Rectal smooth muscle tissue (tissue), 1 donor: ENCODE measurements around the gene SLC4A2.
"Not testable (repeated sequence)": the region's sequence is repeated elsewhere in the genome, so short reads cannot be mapped to it uniquely, and the experiment has no call there.

ENCODE experiments used
- H3K27ac ChIP-seq: one replicate; pipeline ENCODE4 v1.7.0; 2013; ENCODE audit warnings: low read depth, low read length, inconsistent platforms
- H3K27me3 ChIP-seq: one replicate; pipeline ENCODE4 v1.7.0; 2013; ENCODE audit warnings: low read length; ENCODE audit not compliant: control insufficient read depth, insufficient read depth
- H3K36me3 ChIP-seq: one replicate; pipeline ENCODE4 v1.7.0; 2013; ENCODE audit warnings: low read length; ENCODE audit not compliant: control insufficient read depth, insufficient read depth
- H3K4me1 ChIP-seq: one replicate; pipeline ENCODE4 v1.7.0; 2013; ENCODE audit warnings: low read length; ENCODE audit not compliant: control insufficient read depth, insufficient read depth
- H3K4me3 ChIP-seq: one replicate; pipeline ENCODE4 v1.7.0; 2013; ENCODE audit warnings: low read length
- H3K9ac ChIP-seq: one replicate; pipeline ENCODE4 v1.7.0; 2013; ENCODE audit warnings: low read length

Gene SLC4A2

DNA sequence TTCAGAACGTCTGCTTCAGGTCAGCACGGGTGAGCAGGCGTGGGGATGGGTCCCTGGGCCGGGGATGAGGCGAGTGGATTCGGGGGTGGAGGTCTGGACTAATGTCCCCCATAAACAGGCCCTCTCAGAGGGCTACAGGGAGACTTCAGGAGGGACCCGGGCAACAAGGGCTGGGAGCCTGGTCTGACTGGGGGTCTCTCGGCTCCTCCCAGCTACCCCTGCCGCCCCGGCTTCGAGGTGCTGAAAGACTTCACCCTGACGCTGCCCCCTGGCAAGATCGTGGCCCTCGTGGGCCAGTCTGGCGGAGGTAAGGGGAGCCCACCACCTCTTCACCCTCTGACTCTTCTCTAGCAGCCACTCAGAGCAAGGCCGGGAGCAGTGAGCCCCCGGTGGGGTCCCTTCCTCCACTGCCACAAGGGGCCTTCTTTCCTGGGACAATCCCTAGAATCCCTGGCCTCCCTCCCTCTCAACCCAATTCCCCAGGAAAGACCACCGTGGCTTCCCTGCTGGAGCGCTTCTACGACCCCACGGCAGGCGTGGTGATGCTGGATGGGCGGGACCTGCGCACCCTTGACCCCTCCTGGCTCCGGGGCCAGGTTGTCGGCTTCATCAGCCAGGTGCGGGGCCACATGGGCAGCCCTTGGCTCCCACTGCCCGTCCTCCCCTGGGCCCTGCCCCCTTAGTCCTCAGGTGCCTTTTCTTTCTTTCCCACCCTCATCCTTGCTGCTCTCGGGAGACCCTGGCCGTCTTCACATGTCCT is 18.6 kb upstream of the SLC4A2 start:
- Histone ChIP-seq H3K4me3 (no peak overlapping the region), H3K36me3 (peaks cover 4% of the 10 kb centered on the region), H3K27me3 (no peaks in the 10 kb centered on the region), H3K4me1 (no peaks in the 10 kb centered on the region), H3K27ac (no peak overlapping the region), H3K9ac (no peak overlapping the region)

DNA sequence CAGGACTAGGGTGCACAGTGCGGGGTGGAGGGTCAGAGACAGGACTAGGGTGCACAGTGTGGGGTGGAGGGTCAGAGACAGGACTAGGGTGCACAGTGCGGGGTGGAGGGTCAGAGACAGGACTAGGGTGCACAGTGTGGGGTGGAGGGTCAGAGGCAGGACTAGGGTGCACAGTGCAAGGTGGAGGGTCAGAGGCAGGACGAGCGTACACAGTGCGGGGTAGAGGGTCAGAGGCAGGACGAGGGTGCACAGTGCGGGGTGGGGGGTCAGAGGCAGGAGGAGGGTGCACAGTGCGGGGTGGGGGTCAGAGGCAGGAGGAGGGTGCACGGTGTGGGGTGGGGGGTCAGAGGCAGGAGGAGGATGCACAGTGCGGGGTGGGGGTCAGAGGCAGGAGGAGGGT is 15.9 kb upstream of the SLC4A2 start:
- H3K4me1 ChIP-seq, H3K27me3 ChIP-seq, H3K4me3 ChIP-seq, H3K36me3 ChIP-seq, H3K9ac ChIP-seq, H3K27ac ChIP-seq: not testable (repeated sequence)

DNA sequence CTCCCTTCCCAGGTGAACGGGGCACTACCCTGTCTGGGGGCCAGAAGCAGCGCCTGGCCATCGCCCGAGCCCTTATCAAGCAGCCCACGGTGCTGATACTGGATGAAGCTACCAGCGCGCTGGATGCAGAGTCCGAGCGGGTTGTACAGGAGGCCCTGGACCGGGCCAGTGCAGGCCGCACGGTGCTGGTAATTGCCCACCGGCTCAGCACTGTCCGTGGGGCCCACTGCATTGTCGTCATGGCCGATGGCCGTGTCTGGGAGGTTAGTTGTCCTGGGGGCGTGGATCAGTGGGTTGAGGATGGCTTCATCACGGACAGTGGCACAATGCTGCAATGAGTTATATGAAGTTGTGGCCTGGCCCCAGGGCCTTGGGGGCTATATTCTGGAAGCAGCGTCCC is 15.4 kb upstream of the SLC4A2 start:
- H3K27ac ChIP-seq = no peak overlapping the region
- peaks cover 2% of the 10 kb centered on the region for H3K4me1 ChIP-seq
- no peak overlapping the region for H3K4me3 ChIP-seq
- H3K36me3 ChIP-seq = peaks cover 7% of the 10 kb centered on the region
- H3K27me3 ChIP-seq = no peaks in the 10 kb centered on the region
- no peak overlapping the region for H3K9ac ChIP-seq

DNA sequence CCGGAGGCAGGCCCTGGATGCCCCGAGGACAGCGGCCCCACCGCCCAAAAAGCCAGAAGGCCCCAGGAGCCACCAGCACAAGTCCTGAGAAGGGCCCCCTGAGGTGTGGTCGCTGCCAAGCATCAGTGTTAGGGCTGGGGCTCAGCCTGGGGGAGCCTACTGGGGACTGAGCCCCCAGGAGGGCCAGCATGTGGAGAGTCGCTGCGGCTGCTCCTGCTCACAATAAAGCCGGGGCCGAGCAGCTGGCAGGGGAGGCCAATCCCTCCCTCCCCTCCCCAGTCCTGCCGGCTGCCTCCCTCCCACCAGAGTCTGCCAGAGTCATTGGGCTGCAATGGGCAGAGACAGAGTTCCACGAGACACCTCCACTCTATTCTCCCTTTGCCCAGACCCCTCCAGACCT is 14.1 kb upstream of the SLC4A2 start:
- Histone ChIP-seq H3K4me1 (peaks cover 2% of the 10 kb centered on the region), H3K36me3 (peaks cover 7% of the 10 kb centered on the region), H3K27ac (no peak overlapping the region)

DNA sequence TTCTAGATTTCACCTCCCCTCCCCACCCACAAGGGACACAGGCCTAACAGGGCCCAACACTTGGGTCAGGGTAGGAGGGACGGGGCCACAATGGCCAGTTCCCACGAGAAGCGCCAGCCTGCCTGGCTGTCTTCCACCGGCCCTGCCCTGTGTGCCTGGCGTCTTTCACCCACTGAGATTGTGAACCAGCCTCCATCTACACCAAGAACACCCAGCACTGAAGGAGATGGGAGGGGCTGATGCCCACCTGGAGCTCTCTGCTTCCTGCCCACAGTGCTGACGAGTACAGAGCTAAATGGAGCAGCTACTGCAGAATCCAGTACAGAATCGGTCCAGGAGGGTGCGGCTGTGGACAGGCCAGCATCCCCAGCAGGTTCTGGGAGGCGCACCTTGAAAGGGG is 13.4 kb upstream of the SLC4A2 start:
- Histone ChIP-seq H3K27ac (no peak overlapping the region), H3K27me3 (no peaks in the 10 kb centered on the region), H3K36me3 (peaks cover 7% of the 10 kb centered on the region), H3K9ac (no peak overlapping the region), H3K4me3 (no peak overlapping the region), H3K4me1 (peaks cover 2% of the 10 kb centered on the region)

More for the DNA sequence above, 14.1 kb upstream of the SLC4A2 start:
- Histone ChIP-seq H3K4me3 (no peak overlapping the region), H3K9ac (no peak overlapping the region), H3K27me3 (no peaks in the 10 kb centered on the region)

DNA sequence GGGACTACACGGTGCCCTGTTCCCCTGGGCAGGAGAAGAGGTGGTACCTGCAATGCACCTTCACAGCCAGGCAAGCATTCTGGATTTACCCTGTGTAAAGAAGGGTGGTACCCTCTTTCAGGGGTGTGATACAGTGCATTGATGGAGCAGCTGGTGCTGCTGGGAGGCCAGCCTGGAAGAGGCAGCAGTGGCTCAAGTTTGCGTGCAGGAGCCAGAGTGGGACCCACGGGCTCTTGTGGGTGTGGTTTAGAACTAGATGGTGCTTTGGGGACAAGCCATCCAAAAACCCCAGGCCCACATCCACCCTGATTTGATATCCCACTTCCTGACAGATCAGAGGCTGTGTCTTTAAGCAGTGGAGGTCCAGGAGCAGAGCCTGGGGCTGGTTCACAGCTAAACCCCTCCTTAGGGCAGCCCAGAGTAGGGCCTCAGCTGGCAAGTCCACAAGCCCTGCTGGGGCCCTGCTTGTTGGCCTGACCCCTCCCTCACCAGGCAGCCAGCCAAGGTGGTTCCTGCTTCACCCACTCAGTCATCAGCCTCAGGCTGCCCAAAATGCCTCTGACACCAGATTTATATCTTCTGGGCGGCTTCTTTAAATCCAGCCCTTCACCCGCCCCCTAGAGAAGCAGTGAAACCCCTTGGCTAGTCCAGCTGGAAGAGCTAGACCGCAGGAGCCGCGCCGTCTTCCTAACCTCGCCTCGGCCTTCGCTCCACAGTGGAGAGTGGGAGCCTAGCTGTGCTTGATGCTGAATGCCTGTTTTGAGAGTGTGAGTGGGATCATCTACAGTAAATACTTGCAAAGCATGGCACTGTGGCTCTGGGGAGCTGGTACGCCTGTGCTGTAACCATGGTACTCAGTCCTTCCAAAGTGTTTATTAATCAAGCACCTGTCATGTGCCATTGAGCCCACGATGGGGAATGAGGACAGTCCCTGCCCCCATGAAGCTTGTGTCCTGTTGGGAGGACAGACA is 12.5 kb upstream of the SLC4A2 start:
- H3K36me3 ChIP-seq = peaks cover 2% of the 10 kb centered on the region
- no peak overlapping the region for H3K9ac ChIP-seq
- no peak overlapping the region for H3K27ac ChIP-seq
- H3K4me3 ChIP-seq = no peak overlapping the region
- no peaks in the 10 kb centered on the region for H3K27me3 ChIP-seq
- H3K4me1 ChIP-seq = peaks cover 2% of the 10 kb centered on the region

DNA sequence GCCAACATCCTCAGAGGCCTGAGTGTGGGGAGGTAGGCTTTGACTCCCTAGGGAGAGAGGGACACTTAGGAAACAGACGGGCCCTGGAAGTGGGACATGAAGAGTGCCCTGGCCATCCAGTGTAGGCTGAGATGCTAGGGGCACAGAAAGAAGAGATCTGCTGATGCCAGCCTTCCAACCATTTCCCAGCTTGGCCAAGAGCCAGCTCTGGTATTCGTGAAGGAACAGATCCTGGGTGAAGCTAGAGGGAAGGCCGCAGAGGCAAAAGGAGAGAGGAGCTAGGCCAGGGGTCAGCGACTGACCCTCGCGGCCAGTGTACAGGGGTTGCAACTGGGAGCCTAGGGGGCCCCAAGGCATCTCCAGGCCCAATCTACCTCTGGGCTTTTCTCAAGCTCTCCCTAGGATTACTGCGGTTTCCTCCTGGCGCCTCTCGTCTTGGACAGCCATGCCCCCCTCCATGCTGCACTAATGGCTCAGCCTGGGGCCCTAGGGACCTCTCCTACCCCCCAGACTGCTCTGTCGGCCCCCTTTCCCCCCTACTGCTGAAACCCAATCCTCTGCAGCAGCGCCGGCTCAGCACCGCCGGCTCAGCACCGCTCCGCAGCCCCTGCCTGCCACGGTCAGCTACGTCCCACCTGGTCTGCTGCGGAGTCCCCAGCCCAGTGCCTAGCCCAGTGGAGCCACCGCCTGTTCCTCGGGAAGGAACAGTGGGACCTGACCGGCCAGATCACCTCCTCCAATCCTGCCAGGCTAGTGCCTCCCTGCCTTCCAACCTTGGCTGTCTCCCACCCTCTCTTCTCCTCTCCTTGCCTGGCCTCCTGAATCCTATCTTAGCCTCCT is 11.2 kb upstream of the SLC4A2 start, which contains the start of gene ASIC3:
ASIC3 (plus strand) TSS at position 556 of the 840 bp plus-strand sequence. CDS start 355 bp downstream, outside the sequence.
- no peak within 1 kb of the TSS for H3K27ac ChIP-seq
- H3K4me1 ChIP-seq = peaks cover 2% of the 10 kb centered on the region
- no peaks in the 10 kb centered on the region for H3K27me3 ChIP-seq
- H3K9ac ChIP-seq = no peak within 1 kb of the TSS
- no peak within 1 kb of the TSS for H3K4me3 ChIP-seq
- H3K36me3 ChIP-seq = peaks cover 2% of the 10 kb centered on the region

DNA sequence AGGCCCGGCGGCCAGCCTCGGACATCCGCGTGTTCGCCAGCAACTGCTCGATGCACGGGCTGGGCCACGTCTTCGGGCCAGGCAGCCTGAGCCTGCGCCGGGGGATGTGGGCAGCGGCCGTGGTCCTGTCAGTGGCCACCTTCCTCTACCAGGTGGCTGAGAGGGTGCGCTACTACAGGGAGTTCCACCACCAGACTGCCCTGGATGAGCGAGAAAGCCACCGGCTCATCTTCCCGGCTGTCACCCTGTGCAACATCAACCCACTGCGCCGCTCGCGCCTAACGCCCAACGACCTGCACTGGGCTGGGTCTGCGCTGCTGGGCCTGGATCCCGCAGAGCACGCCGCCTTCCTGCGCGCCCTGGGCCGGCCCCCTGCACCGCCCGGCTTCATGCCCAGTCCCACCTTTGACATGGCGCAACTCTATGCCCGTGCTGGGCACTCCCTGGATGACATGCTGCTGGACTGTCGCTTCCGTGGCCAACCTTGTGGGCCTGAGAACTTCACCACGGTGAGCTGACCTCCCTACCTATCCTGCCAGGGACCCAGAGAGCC is 10.4 kb upstream of the SLC4A2 start:
- H3K27me3 ChIP-seq = no peaks in the 10 kb centered on the region
- H3K4me3 ChIP-seq = no peak overlapping the region

DNA sequence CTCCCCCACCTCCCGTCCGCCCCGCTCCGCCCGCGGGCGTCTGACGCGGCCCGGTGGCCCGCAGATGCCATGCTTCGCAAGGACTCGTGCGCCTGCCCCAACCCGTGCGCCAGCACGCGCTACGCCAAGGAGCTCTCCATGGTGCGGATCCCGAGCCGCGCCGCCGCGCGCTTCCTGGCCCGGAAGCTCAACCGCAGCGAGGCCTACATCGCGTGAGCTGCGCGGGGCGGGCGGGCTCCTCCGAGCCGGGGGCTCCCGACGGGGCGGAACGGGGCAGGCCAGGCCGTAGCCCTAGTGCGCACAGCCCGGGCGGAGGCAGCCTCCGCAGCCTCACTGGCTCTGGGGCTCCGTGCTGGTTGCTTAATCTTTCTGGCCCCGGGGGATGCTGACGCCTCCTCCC is 8.3 kb upstream of the SLC4A2 start:
- H3K4me3 ChIP-seq = no peak overlapping the region
- H3K36me3 ChIP-seq = peaks cover 2% of the 10 kb centered on the region
- H3K27me3 ChIP-seq = no peaks in the 10 kb centered on the region
- H3K9ac ChIP-seq = no peak overlapping the region
- no peak overlapping the region for H3K27ac ChIP-seq
- peaks cover 2% of the 10 kb centered on the region for H3K4me1 ChIP-seq

More for the DNA sequence above, 10.4 kb upstream of the SLC4A2 start:
- peaks cover 2% of the 10 kb centered on the region for H3K4me1 ChIP-seq
- no peak overlapping the region for H3K27ac ChIP-seq
- peaks cover 2% of the 10 kb centered on the region for H3K36me3 ChIP-seq
- H3K9ac ChIP-seq = no peak overlapping the region

DNA sequence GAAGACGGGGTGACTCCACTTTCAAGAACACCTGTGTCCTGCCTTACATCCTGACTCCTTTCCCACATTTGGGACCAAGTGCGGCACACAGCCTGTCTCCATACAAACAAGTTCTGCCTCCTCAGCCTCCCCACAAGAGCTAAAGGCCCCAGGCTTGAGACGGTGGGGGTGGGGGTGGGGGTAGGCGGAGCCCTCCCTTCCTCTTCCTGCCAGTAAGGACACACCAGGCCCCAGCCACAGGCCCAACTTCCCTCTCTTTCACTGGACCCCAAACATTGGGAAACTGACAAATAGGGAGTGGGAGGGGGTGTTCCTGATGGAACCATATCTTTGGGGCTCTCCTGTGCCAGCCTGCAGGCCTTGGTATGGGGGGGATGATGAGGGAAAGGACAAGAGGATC is 6.3 kb upstream of the SLC4A2 start:
- Histone ChIP-seq H3K9ac (no peak overlapping the region), H3K27me3 (no peaks in the 10 kb centered on the region), H3K4me1 (peaks cover 5% of the 10 kb centered on the region), H3K36me3 (no peaks in the 10 kb centered on the region), H3K4me3 (no peak overlapping the region), H3K27ac (no peak overlapping the region)

DNA sequence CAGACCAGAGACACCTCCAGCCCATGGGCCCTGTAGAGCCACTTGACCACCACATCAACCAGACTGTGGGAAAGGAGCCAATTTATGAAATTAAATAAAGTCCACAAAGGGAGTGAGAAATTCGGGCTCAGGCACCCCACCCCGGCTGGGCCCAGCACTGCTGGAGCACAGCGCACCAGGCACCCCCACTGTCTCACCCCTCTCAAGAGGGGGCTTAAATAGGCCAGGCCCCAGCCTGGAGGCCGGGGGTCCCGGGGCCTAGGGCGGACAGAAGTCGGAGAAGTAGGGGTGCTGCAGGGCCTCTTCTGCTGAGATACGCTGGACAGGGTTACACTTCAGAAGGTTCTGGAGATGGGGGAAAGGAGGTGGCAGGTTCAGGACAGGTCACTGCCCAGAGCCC is 5.6 kb upstream of the SLC4A2 start:
- Histone ChIP-seq H3K9ac (no peak overlapping the region), H3K27ac (no peak overlapping the region), H3K27me3 (no peaks in the 10 kb centered on the region), H3K4me1 (peaks cover 10% of the 10 kb centered on the region), H3K4me3 (no peak overlapping the region), H3K36me3 (no peaks in the 10 kb centered on the region)

DNA sequence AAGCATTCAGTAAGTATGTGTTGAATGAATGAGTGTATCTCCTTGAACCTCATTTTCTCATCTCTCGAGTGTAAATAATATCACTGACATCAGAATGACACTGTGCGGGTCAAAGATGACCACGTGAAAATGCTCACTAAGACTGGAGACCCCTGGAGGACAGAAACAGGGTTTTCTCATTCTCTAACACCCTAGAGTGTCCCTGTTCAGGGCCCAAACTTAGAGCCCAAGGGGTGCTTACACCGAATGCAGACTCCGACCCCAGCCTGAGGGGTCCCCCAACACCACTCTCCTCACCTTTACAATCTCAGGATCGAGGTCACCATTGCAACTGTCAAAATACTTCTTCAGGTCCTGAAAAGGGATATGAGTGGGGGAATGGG is 3.1 kb upstream of the SLC4A2 start:
- no peaks in the 10 kb centered on the region for H3K27me3 ChIP-seq
- no peak overlapping the region for H3K9ac ChIP-seq
- no peak overlapping the region for H3K4me3 ChIP-seq

More for the DNA sequence above, 3.1 kb upstream of the SLC4A2 start:
- no peak overlapping the region for H3K27ac ChIP-seq
- no peaks in the 10 kb centered on the region for H3K36me3 ChIP-seq
- H3K4me1 ChIP-seq = peaks cover 16% of the 10 kb centered on the region
